Activated T-cell treated with anti-CD3 and anti-CD28 coated beads for 1 hour (primary cell): ENCODE results near the gene ATP1B4.
"Not testable (repeated sequence)": the region's sequence is repeated elsewhere in the genome, so short reads cannot be mapped to it uniquely, and the experiment has no call there.

Experiments
- DNase-seq: peaks from one replicate; pipeline ENCODE4 v3.0.0-alpha.2; 2020; ENCODE audit warnings: low read depth

ATP1B4 gene

DNA sequence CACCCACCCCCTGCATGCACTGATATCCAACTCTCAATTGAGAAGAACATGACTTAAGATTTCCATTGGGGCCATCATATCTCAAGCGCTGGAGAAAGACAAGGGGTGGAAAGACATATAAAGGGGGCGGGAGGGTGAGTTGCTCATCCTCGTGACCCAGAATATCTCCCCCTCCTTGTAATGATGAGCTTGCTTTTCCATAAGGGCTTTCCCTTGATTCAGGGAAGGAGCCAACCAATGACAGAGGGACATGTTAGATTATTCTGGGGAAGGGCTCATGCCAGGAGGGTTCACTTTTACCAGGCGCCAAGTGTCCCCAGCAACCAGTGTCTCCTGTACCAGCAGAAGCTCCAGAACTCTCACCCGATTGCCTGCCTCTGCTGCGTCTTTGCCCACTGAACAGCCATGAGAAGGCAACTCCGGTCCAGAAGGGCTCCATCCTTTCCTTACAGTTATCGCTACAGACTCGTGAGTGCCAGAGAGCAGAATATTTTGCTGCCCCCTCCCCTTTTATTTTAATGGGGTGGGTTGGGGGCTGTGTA is at the start of gene ATP1B4:
ATP1B4 (plus strand) TSS at position 326 of the 542 bp plus-strand sequence; CDS start at position 406, 80 bp downstream.
- DNase-seq, result no peak

DNA sequence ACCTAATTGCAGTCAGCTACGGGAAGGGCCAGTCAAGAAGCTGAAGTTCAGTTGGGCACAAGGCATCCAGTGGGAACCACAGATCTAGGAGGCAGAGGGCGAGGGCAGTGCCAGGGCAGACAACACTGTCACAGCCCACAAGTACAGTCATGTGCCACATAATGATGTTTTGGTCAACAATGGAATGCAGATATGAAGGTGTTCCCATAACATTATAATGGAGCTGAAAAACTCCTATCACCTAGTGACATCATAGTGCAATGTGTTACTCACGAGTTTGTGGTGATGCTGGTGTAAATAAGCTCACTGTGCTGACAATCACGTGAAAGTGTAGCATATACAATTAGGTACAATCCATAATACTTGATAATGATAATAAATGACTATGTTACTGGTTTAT is 46.1 kb upstream of the ATP1B4 start:
- DNase-seq, result no peak

DNA sequence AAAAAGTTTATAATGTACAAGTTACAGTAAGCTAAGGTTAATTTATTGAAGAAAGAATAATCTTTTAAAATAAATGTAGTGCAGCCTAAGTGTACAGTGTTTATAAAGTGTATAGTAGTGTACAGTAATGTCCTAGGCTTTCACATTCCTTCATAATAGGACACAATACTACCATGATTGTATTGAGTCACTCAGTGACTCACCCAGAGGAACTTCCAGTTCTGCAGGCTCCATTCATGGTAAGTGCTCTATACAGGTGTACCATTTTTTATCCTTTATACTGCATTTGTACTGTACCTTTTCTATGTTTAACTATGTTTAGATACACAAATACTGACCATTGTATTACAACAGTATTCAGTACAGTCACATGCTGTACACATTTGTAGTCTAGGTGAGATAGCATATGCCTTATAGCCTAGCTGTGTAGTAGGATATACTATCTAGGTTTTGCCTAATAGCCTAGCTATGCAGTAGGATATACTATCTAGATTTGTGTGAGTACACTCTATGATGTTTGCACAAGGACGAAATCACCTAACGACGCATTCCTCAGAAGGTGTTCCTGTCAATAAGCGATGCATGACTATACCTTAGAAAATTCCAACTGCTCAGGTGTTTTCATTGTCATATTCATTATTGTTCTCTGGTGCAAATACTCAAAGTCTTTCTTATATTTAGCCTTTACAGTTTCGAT is 45.2 kb upstream of the ATP1B4 start:
- DNase-seq, result no peak

DNA sequence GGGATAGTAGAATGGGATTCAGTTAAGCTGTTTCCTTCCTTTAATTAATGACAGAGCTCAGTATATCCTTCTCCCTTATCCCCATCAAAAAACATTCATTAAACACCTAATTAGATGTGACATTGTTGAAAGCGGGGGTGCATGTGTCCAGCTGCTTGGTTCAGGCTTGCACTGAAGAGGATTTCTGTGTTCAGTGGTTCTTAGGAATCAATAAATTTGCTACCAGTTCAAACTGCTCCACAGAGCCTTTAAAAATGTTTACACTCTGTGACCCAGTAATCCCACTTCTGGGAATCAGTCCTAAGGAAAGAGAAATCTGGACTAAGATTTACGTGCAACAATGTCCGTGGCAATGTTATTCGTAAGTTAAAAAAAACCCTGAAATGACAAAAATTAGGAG is 43.5 kb upstream of the ATP1B4 start:
- DNase-seq, result no peak

DNA sequence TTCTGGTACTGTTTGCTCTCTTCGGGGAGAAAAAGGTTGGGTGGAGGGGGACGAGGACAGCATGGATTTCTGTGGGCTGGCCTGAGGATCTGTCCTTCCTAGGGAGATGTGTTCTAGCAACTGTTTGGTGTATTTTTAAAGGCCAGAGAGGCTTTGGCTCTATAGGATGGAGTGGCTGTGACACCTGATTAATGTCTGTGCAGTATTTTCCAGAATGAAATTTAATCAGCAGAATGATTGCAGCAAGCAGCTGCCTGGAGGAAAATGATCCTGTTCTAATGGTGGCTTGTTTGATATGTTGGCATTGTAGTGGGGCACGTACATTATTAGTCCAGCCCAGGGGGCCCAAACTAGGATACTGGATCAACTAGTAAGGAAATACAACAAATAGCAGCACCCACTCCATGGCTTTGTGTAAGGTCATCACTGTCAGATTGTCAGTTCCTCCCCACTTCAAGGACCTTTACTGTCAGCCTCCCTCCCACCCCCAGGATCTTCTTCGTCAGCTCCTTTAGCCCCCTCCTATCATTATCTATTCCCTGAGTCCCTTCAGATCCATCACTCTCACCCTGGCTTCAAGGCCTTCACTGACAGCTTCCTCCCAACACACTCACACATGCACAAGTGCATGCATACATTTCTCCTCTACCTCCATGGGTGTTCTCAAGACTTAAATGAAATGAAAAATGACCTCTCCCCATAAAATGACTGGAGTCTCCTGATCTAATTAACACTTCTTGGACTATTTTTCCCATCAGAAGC is 40.2 kb upstream of the ATP1B4 start:
- DNase-seq, result no peak

DNA sequence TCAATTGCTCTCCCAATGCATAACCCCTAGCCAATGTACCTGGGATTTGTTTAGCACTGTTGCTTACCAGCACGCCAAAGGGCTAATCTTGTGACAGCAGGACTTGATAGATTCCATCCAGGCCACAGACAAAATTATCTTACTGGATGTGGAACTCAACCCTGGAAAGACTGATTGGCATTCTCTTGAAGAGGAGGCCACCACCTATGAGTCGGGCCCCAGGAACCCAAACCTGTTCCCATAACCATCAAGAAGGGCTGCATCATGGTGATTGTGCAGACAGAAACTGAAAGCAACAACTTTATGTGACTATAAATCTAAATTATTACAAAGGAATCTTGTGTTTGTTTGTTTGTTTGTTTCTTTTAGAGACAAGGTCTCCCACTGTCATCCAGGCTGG is 30.8 kb upstream of the ATP1B4 start:
- no peak for DNase-seq

DNA sequence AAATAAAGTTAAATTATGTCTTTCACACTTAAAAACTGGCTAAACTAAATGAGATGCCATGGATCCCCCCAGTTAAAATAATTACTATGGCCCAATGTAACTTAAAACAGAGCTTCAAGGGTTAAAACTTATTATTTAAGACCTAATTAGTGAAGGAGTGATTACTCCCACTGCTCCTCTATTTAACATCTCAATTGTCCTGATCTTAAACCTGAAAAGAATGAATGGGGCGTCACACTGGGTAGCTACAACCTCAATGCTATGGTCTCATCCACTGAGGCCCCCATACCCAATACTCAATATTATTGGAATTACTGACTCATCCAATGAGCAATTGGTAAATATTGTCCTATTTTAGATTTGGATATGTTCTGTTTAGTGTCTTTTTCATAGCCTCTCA is 29.5 kb upstream of the ATP1B4 start:
- DNase-seq, result no peak

DNA sequence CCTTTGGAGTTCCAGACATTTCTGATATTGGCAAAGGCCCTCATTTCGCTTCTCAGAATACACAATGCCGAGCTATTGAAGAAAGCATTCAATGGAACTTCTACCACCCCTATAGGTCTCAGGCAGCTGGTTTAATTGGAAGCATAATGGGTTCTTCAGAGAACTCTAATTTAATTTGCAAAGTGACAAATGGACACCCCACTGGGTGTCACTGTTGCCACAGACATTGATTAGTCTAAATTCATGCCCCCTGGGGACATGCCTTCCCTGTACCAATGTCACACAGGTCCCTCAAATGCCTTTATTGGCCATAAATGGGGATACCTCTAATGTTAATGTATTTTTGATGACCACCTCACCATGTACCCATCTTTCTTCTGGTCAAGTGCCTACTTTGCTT is 27.7 kb upstream of the ATP1B4 start:
- DNase-seq, result no peak

DNA sequence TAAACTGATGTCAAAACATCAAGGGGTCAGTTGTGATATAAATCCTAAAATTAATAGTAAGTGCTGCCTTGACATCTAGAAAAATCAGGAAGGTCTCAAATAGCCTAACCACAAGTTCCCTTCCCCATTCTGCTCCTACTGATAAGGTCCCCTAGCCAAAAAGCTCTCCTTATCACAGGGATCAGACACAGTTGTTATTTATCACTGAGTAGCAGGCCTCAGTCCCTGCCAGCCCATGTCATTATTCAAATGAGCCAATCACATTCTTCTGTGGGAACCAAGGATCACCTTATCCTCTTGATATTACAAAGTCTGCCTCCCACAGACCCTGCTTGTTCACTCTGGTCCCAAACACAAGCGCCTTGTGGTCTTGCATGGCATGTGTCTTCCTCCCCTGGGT is 27.3 kb upstream of the ATP1B4 start:
- DNase-seq, result no peak

DNA sequence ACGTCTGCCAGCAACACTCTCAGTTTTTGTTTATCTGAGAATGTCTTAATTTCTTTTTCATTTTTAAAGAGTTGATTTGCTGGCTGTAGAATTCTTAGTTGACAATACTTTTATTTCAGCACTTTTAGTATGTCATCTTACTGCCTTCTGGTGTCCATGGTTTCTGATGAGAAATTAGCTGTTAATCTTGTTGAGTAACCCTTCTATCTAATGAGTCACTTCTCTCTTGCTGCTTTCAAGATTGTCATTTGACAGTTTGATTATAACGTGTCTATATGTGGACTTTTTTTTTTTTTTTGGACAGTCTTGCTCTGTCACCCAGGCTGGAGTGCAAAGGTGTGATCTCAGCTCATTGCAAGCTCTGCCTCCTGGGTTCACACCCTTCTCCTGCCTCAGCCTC is 26.6 kb upstream of the ATP1B4 start:
- no peak for DNase-seq

DNA sequence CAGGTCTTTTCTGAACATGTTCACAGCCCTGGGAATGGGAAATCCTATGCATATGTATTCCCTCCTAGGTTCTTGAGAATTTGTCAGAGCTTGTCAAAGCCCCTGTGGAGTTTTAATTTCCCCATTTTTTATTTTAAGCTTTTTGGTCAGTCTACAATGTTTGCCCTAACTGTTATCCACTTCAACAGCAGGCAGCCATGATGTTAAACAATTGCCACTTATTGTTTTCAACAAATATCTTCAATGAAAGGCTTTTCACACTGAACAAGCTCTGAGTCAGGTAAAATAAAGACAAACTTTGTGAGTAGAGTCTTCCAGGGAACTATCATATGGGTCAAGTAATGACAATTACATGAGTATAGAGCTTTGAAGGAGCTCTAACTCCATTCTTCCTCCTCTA is 25.0 kb upstream of the ATP1B4 start:
- no peak for DNase-seq

DNA sequence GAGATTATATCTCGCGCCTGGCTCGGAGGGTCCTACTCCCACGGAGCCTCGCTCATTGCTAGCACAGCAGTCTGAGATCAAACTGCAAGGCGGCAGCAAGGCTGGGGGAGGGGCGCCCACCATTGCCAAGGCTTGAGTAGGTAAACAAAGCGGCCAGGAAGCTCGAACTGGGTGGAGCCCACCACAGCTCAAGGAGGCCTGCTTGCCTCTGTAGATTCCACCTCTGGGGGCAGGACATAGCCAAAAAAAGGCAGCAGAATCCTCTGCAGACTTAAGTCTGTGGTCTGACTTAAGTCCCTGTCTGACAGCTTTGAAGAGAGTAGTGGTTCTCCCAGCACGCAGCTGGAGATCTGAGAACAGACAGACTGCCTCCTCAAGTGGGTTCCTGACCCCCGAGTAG is 17.3 kb upstream of the ATP1B4 start:
- not testable (repeated sequence) for DNase-seq

DNA sequence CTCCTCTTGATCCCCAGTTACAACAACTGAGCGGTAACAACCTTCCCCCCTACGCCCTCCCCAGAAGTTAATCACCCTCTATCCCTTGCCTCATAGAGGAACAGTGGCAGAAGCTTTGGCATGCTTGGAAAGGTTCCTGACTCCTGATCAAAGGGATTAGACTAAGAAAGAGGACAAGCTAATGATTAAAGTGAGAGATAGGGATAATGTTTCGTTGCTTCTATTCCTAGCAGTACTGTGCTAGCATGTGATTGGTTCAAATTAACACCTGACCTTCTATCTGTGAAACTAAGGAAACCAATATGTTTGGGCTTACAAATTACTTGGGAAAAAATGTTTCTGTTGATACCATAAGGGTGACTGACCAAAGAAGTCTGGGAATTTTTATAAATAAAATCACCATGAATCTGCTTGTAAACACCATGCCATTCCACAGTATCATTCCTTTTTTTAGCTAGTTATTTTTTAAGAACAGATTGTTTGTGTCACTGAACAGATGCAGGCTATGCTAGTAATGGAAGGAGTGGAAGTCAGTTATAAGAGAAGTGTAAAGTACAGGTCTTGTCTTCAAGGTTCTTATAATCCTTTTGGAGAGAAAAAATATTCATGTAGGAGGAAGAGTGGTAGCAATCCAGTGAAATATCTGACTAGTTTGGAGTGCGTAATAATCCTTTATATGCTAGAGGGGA is 11.3 kb upstream of the ATP1B4 start:
- DNase-seq, result no peak

DNA sequence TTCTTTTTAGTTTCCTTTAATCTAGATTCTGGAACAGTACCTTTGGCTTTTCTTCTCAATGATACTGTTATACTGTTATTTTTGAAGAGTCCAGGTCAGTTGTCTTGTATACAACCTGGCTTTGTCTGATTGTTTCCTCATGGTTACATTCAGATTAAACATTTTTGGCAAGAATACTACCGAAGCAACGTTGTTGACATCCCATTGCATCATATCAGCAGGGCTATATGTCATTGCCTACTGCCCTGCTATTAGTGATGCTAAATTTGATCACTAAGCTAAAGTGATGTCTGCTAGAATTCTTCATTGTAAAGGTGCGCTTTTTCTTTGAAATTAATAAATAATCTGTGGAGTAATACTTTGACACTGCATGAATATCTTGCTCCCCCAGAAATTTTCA is 5.8 kb upstream of the ATP1B4 start:
- DNase-seq, result no peak

DNA sequence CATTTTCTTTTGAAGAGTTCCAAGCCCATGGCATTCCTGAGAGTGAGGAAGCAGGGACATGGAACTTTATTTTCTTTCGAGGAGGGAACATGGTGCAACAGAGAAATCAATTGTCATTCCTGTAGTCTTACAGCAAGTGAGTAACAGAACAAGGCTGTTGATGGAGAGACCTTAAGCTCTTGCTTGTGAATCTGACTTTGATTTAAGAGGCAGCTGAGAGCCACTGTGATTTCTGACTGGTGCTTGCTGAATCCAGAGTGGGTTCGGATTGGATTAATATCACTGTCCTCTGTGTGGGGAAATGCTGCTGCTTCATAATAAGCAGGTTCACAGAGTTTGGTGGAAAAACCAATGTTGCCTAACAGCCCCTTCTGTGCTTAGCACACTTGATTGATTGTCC is 4.7 kb upstream of the ATP1B4 start:
- DNase-seq, result no peak

DNA sequence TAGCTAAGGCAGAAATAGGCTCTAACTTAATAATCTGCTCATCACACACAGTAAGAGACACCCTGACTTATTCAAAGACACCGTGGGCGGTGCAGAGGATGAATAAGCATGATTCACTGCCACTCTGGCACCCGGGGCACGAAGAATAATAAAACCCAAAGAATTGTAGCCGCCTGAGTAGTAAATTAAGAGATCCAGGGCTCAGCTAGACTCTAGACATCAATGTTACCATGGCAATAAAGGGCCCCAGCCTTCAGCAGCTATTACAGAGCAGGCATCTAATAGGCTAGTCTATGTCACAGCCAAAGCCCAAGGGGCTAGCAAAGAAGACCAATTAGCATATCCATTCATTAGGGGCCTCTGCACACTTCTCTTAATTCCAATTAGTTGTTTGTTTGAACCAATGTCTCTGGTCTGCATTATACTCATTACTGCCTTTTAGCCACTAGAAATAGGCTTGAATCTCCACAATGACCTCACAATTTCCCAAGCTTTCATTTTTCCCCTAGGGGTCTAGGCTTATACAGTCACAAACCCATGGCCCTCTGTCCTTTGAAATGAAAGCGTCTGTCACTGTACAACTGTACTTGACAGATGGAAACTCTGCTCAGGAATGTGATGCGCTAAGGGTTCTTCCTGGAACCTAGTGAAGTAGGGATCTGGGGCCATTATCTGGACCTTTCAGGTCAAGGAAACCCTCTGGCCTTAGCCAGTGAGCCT is 3.0 kb upstream of the ATP1B4 start:
- no peak for DNase-seq

DNA sequence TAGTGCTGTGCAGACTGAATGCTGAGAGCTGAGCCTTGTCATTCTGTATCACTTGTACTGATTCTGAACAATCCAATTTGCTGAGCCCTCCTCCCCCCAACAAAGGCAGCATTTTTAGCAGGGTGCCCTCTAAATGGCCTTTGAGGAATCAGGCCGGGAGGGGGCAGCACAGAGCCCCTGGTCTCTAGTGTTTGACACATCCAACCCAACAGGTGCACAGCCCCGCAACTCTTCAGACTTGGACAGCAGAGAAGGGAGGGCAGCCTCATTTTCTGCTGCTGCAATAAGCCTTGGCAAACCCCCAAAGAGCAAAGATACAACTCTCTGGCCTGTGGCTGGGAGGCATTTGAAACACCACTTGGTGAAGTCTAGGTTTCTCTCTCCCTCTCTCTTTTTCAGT is 3.4 kb downstream of the ATP1B4 start:
- peak; percentile 32 for DNase-seq

DNA sequence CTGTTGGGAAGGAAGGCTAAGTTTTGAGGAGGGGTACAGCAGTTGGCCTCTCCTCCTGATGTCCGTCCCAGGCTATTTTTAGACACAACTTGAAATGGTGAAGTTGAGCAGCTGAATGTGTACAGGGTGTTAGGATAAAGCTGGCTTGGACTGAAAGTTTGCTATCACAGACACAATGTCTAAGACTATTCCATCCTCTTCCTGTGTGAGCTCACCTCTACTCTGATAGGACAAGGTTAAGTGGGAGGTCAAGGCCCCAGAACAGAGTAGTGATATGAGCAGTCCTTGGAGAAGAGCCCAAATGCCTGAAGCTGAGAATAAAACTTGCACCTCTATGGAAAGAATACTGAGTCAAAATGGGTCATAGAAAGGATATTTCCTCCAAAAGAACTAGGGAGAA is 4.1 kb downstream of the ATP1B4 start:
- DNase-seq, result no peak

DNA sequence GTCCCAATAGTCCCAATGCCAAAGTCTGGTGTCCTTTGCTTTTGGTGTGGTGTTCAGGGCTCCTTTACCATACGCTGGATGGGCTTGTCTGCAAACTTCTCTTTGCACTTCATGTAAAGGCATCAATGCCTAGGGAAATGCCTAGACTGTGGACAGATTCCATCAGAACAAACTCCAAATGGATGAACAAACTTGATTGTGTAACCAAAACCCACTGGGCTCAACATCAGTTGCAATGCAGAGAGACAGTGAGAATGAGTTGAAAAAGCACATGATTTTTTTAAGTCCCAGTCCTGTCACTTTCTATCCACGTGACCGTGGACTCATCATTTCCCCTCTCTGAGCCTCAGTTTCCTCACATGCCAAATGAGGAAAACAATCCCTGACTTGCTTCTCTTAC is 4.9 kb downstream of the ATP1B4 start:
- no peak for DNase-seq

DNA sequence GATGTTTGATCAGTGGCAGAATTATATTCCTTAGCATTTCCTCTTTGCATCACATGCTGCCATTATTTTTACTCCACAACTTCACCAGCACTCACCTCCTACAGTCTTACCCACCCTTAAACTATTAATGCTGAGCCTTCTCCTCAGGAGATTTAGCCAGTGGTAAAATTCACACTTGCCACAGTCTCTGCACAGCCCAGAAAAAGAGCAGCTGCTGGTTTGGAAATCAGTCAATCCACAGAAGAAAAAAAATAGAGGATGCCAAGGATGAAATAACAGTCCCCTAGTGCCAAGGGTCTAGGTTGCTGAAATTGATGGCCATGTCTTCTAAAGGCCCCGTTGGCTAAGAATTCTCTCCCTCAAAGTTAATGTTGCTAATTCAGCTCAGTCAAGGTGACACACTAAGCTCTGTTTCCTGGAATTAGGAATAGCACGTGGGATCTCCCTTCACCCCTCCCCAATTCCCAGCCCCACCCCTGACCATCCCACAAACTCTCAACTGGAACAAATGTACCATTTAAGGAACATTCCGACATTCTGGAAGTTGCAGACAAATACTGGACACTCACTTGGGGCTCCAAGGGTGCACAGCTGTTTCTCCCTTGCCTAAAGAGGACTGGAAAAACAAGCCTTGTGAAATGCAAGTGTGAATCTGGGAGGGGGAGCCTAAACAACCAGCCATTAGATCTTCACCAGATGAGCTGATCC is 5.7 kb downstream of the ATP1B4 start:
- DNase-seq, result no peak

DNA sequence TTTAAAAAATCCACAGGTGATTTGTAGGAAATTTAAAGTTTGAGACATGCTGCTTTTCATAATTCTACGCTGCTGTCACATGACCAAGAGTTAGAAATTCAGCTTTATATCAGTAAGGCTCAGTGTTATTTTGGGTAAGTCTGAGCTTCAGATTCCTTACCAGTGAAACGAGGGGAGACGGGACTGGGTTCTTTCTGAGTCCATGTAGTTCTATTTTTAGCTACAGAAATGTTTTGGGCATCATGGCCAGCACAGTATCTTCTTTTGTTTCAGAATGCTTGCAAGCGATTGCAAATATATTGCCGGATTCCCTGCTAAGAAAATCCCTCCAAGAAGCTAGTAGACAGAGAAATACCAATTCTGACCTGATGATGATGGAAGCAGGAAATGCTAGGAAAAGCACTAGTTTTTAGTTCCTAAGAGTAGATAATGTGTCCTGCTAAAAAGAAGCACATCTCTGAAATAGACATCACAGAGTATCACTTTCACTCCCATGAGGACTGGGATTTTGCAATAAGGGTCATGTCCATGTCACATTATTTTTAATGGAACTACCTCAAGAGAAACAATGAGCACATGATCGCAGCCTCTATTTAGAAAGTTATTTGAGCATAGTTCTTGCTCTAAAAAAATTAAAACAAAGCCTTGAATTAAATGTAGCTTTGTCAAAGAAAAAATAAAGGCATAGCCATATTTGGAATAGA is 10.9 kb downstream of the ATP1B4 start:
- DNase-seq, result no peak
